K562 (cell line): ENCODE results near the gene ICAM1. TPM values are rescaled to one million over a fixed set of nuclear protein-coding genes. Genes with fewer than 3 reads are reported as not detected.
A peak's percentile ranks its signal among the peaks of the same experiment; 100 is the strongest.

Source experiments
- CTBP1 ChIP-seq: fragments of 450-650 bp; IDR thresholded peaks from 2 replicates; pipeline ENCODE4 v1.6.1; 2016; ENCODE audit warnings: borderline replicate concordance
- ETV1 ChIP-seq: fragments of 450-650 bp; conservative IDR thresholded peaks from 2 replicates; pipeline ENCODE4 v1.6.1; 2016; ENCODE audit warnings: missing genetic modification characterization, control low read depth, low read depth, missing compliant biosample characterization
- ETV6 ChIP-seq, 3 experiments: fragments of 150-350 bp in 1 of 3; sonication (generic) in 1 of 3; formaldehyde crosslinking in 1 of 3; IDR thresholded peaks; 2 replicates each; pipeline versions ENCODE4 v1.6.1 to v1.8.0; 2014 to 2022; ENCODE audit warnings: borderline replicate concordance in 2 of 3, low read depth in 2 of 3, antibody characterized with exemption in 1 of 3, low read length in 1 of 3, mild to moderate bottlenecking in 1 of 3, missing genetic modification reagents in 1 of 3
- FOXJ3 ChIP-seq: sonication (generic); formaldehyde crosslinking; IDR thresholded peaks from 2 replicates; pipeline ENCODE4 v1.4.0; 2020; ENCODE audit warnings: mild to moderate bottlenecking, missing genetic modification reagents
- FOXK2 ChIP-seq, 2 experiments: fragments of 450-650 bp; IDR thresholded peaks in 1 of 2; conservative IDR thresholded peaks in 1 of 2; 2 replicates each; pipeline ENCODE4 v1.6.1; 2016; ENCODE audit warnings: low read depth in 2 of 2, mild to moderate bottlenecking in 1 of 2
- HNRNPK ChIP-seq: fragments of 200-400 bp; formaldehyde crosslinking; IDR thresholded peaks from one replicate; pipeline ENCODE4 v1.6.1; 2018; ENCODE audit warnings: mild to moderate bottlenecking, low read depth, low read length; ENCODE audit not compliant: poor library complexity, severe bottlenecking
- MBD2 ChIP-seq: sonication (generic); IDR thresholded peaks from 2 replicates; pipeline ENCODE4 v1.6.1; 2016; ENCODE audit warnings: low read depth, borderline replicate concordance
- MTA2 ChIP-seq: fragments of 450-650 bp; IDR thresholded peaks from 2 replicates; pipeline ENCODE4 v1.6.1; 2016; ENCODE audit warnings: low read depth
- MXI1 ChIP-seq: IDR thresholded peaks from 2 replicates; pipeline ENCODE4 v1.6.1; 2011; ENCODE audit warnings: low read depth, mild to moderate bottlenecking, improper control_type of control experiment, low read length
- NBN ChIP-seq: fragments of 450-650 bp; IDR thresholded peaks from 2 replicates; pipeline ENCODE4 v1.6.1; 2016; ENCODE audit warnings: low read depth, mild to moderate bottlenecking
- PPARD ChIP-seq: fragments of 250-450 bp; sonication (Bioruptor Pico); IDR thresholded peaks from 2 replicates; pipeline ENCODE4 v1.8.0; 2022; ENCODE audit warnings: inconsistent platforms, mild to moderate bottlenecking, moderate library complexity
- SAP30 ChIP-seq: fragments of 200-600 bp; sonication (generic); IDR thresholded peaks from 2 replicates; pipeline ENCODE4 v1.6.1; 2012; ENCODE audit warnings: borderline replicate concordance, low read depth, mild to moderate bottlenecking, moderate library complexity, low read length, control low read depth, inconsistent platforms; ENCODE audit not compliant: insufficient read depth, poor library complexity, severe bottlenecking
- SMAD1 ChIP-seq: fragments of 150-350 bp; IDR thresholded peaks from 2 replicates; pipeline ENCODE4 v1.6.1; 2014; ENCODE audit warnings: low read length, low read depth; ENCODE audit not compliant: partially characterized antibody
- TARDBP ChIP-seq: fragments of 450-650 bp; IDR thresholded peaks from 2 replicates; pipeline ENCODE4 v1.6.1; 2016
- ZNF253 ChIP-seq: fragments of 250-450 bp; sonication (Bioruptor Pico); conservative IDR thresholded peaks from 2 replicates; pipeline ENCODE4 v1.6.1; 2021; ENCODE audit warnings: mild to moderate bottlenecking
- ZNF324 ChIP-seq: fragments of 250-450 bp; sonication (Bioruptor Pico); IDR thresholded peaks from 2 replicates; pipeline ENCODE4 v1.4.0; 2020; ENCODE audit warnings: mild to moderate bottlenecking
- ZNF77 ChIP-seq: fragments of 250-450 bp; sonication (Bioruptor Pico); IDR thresholded peaks from 2 replicates; pipeline ENCODE4 v1.5.0; 2020
- polyA plus RNA-seq, 8 experiments: library from polyadenylated mRNA; depleted of rRNA in 4 of 8; stranded (reverse) in 5 of 8; unstranded in 3 of 8; fragments of >200 nt; fragmentation: Nextera tagmentation in 2 of 8; fragmentation: Illumina TruSeq in 1 of 8; extraction: Ambion mirVana in 2 of 8; extraction: Trizol in 1 of 8; gene quantifications; 2 replicates each; pipeline versions ENCODE4 v1.2.1 to v1.2.3, GENCODE V29; 2011 to 2014; ENCODE audit warnings: inconsistent platforms in 1 of 8, missing spikeins in 1 of 8
- total RNA-seq, 7 experiments: library from RNA; depleted of rRNA in 6 of 7; stranded (reverse); fragments of >200 nt in 6 of 7; fragmentation: Illumina TruSeq in 2 of 7; extraction: Trizol in 2 of 7; gene quantifications; 2 replicates each; pipeline versions ENCODE4 v1.2.1 to v1.2.3, GENCODE V29; 2011 to 2021; ENCODE audit warnings: low replicate concordance in 1 of 7
- TF ChIP-seq, protein P1 (sequence below): fragments of 450-650 bp; formaldehyde crosslinking; IDR thresholded peaks from 2 replicates; pipeline ENCODE4 v1.4.0; 2020; ENCODE audit warnings: mild to moderate bottlenecking, moderate library complexity
- TF ChIP-seq, protein P2 (sequence below): fragments of 250-450 bp; sonication (Bioruptor Pico); IDR thresholded peaks from 2 replicates; pipeline ENCODE4 v1.8.0; 2021; ENCODE audit warnings: moderate library complexity, mild to moderate bottlenecking, inconsistent platforms
- TF ChIP-seq, protein P3 (sequence below), 3 experiments: IDR thresholded peaks in 2 of 3; conservative IDR thresholded peaks in 1 of 3; 2 replicates each; pipeline ENCODE4 v1.5.1; 2011 to 2012; ENCODE audit warnings: low read length in 3 of 3, mild to moderate bottlenecking in 3 of 3, control low read depth in 2 of 3, improper control_type of control experiment in 1 of 3, inconsistent platforms in 1 of 3, low read depth in 1 of 3, mixed read lengths in 1 of 3, moderate library complexity in 1 of 3; ENCODE audit not compliant: insufficient read depth in 2 of 3
- TF ChIP-seq, protein P4 (sequence below), 2 experiments: fragments of 450-650 bp in 1 of 2; sonication (generic) in 1 of 2; formaldehyde crosslinking; conservative IDR thresholded peaks; 2 replicates each; pipeline versions ENCODE4 v1.4.0 to v1.8.1; 2020 to 2022; ENCODE audit warnings: mild to moderate bottlenecking in 1 of 2, missing genetic modification reagents in 1 of 2

ICAM1 gene
- total and polyA plus RNA-seq, 9 of the 15 experiments (the other 6 are each of a cell fraction or from before 2014, with no cell fraction given), result 2.3 to 24.4 (median 13.4) TPM

DNA sequence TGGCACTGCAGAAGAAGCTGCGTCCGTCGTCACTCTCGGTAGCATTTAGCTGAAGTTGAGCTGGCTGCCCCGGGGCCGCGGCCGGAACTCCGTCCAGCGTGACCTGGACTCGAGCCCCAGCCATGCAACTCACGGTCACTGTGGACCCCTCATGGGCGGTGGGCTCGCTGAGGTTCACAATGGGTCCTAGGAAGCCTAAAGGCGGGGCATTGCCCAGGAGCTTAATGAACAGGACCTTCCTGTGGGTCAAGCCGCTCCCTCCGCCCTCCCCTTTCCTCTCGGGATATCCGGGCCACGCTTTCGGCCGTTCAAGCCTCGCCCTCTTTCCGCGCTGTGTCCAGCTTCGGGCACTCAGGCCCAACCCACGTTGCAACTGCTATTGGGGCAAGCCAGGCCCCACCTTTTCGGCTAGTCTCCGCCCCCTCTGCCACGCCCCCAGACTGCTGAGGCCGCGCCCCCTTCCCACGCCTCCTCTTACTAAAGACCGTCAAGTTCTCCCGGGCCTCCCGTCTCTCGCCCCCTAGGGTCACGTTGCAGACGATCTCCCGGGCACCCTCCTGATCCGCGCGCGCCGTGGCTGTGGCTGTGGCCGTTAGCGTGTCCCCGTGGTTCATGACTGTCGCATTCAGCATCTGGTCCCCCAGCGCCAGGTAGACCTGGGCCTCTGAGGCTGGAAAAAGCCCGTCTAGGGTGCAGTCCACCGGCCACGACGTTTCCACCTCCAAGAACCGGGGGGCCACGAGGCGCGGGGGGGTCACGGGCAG, 63.9 kb downstream of the ICAM1 start (continued):
- peak; percentile 36 for TF ChIP-seq SAP30
- TF ChIP-seq HNRNPK, result no peak
- no peak for TF ChIP-seq ETV6 (IDR thresholded peaks at IDR 0.05; ENCODE audit: borderline replicate concordance in 1 of 2, low read depth in 2 of 2, low read length in 1 of 2)
- peak; percentile 49; the same call in 1 of the 2 replicates for TF ChIP-seq ETV6 (CRISPR knock-in tag; IDR thresholded peaks at IDR 0.05; ENCODE audit: borderline replicate concordance)
- TF ChIP-seq PPARD (CRISPR knock-in tag), result no peak
- TF ChIP-seq, protein P1, sequence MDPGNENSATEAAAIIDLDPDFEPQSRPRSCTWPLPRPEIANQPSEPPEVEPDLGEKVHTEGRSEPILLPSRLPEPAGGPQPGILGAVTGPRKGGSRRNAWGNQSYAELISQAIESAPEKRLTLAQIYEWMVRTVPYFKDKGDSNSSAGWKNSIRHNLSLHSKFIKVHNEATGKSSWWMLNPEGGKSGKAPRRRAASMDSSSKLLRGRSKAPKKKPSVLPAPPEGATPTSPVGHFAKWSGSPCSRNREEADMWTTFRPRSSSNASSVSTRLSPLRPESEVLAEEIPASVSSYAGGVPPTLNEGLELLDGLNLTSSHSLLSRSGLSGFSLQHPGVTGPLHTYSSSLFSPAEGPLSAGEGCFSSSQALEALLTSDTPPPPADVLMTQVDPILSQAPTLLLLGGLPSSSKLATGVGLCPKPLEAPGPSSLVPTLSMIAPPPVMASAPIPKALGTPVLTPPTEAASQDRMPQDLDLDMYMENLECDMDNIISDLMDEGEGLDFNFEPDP (CRISPR knock-in tag), result no peak
- TF ChIP-seq ETV1 (tag), result peak; percentile 68; the same call in 1 of the 2 replicates
- 0 out of 2 replicates have a peak, but pooled peaks have one; percentile 18 for TF ChIP-seq TARDBP
- peak; percentile 17 for TF ChIP-seq SMAD1
- TF ChIP-seq CTBP1, result peak; percentile 42; the same call in 1 of the 2 replicates
- no peak for TF ChIP-seq FOXJ3
- no peak for TF ChIP-seq MTA2
- no peak for TF ChIP-seq ZNF77 (CRISPR knock-in tag)
- TF ChIP-seq, protein P2, sequence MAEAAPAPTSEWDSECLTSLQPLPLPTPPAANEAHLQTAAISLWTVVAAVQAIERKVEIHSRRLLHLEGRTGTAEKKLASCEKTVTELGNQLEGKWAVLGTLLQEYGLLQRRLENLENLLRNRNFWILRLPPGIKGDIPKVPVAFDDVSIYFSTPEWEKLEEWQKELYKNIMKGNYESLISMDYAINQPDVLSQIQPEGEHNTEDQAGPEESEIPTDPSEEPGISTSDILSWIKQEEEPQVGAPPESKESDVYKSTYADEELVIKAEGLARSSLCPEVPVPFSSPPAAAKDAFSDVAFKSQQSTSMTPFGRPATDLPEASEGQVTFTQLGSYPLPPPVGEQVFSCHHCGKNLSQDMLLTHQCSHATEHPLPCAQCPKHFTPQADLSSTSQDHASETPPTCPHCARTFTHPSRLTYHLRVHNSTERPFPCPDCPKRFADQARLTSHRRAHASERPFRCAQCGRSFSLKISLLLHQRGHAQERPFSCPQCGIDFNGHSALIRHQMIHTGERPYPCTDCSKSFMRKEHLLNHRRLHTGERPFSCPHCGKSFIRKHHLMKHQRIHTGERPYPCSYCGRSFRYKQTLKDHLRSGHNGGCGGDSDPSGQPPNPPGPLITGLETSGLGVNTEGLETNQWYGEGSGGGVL, result no peak
- no peak for TF ChIP-seq ZNF324 (CRISPR knock-in tag)
- TF ChIP-seq, protein P3, sequence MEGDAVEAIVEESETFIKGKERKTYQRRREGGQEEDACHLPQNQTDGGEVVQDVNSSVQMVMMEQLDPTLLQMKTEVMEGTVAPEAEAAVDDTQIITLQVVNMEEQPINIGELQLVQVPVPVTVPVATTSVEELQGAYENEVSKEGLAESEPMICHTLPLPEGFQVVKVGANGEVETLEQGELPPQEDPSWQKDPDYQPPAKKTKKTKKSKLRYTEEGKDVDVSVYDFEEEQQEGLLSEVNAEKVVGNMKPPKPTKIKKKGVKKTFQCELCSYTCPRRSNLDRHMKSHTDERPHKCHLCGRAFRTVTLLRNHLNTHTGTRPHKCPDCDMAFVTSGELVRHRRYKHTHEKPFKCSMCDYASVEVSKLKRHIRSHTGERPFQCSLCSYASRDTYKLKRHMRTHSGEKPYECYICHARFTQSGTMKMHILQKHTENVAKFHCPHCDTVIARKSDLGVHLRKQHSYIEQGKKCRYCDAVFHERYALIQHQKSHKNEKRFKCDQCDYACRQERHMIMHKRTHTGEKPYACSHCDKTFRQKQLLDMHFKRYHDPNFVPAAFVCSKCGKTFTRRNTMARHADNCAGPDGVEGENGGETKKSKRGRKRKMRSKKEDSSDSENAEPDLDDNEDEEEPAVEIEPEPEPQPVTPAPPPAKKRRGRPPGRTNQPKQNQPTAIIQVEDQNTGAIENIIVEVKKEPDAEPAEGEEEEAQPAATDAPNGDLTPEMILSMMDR (IDR thresholded peaks at IDR 0.05 in 2 of 3, conservative IDR thresholded peaks at IDR 0.05 in 1 of 3; ENCODE audit: insufficient read depth in 2 of 3, low read depth in 1 of 3, low read length in 3 of 3), result peak; percentile 38 to 39 (median 38); a peak in 4 of 6 replicates
- peak; percentile 89 for TF ChIP-seq MXI1
- peak; percentile 30; the same call in 1 of the 2 replicates for TF ChIP-seq MBD2
- 0 out of 2 replicates have a peak, but pooled peaks have one; percentile 50 for TF ChIP-seq NBN
- TF ChIP-seq, protein P4, sequence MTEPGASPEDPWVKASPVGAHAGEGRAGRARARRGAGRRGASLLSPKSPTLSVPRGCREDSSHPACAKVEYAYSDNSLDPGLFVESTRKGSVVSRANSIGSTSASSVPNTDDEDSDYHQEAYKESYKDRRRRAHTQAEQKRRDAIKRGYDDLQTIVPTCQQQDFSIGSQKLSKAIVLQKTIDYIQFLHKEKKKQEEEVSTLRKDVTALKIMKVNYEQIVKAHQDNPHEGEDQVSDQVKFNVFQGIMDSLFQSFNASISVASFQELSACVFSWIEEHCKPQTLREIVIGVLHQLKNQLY (CRISPR knock-in tag; conservative IDR thresholded peaks at IDR 0.05), result no peak
- TF ChIP-seq FOXK2 (conservative IDR thresholded peaks at IDR 0.05 in 1 of 2, IDR thresholded peaks at IDR 0.05 in 1 of 2; ENCODE audit: low read depth in 2 of 2), result peak in 1 of 2 experiments; percentile 48; a peak in 1 of 4 replicates
- TF ChIP-seq ZNF253 (CRISPR knock-in tag), result no peak
